ENCODE results near the gene BDH1.

GRCh38 chr3:197494366-197495058 is 61.3 kb downstream of the BDH1 start:
- TF ChIP-seq CTCF (IDR thresholded peaks at IDR 0.05) (no peak), POLR2AphosphoS5 (IDR thresholded peaks at IDR 0.05) (no peak), POLR2A (IDR thresholded peaks at IDR 0.05) (no peak)

Measured in breast epithelium (tissue), 3 donors.